ENCODE measurements around the gene FHOD3. TPM values are rescaled to one million over a fixed set of nuclear protein-coding genes. Genes with fewer than 3 reads are reported as not detected.
"Not testable (repeated sequence)": the region's sequence is repeated elsewhere in the genome, so short reads cannot be mapped to it uniquely, and the experiment has no call there.

The FHOD3 gene
- total RNA-seq, 1 experiment from 2014 or later = 10.6 TPM

GRCh38 chr18:36814994-36815393 is 517.5 kb downstream of the FHOD3 start:
- BruUV-seq (replicated peaks) = no TSS peak
- Histone ChIP-seq H3F3A (ENCODE audit: insufficient read depth, low read depth) (no peaks in the 10 kb centered on the region), H3K9me3 (ENCODE audit: insufficient read depth, low read depth) (no peaks in the 10 kb centered on the region), H4K20me1 (ENCODE audit: insufficient read depth) (no peaks in the 10 kb centered on the region), H3K4me2 (no peak overlapping the region), H2AFZ (no peak overlapping the region), H3K36me3 (ENCODE audit: low read depth) (no peaks in the 10 kb centered on the region), H3K4me3 (no peak overlapping the region), H3K79me2 (ENCODE audit: low read depth) (no peaks in the 10 kb centered on the region), H3K27me3 (ENCODE audit: insufficient read depth, low read depth) (no peaks in the 10 kb centered on the region), H3K9me2 (ENCODE audit: insufficient read depth) (no peaks in the 10 kb centered on the region), H3K27ac (no peak overlapping the region), H3K4me1 (replicated peaks; ENCODE audit: insufficient read depth) (no peaks in the 10 kb centered on the region)
- DNase-seq = no peak
- intact Hi-C loops (cut with micrococcal nuclease; ENCODE audit: unreplicated experiment) = no loop called here
- ChIA-PET POLR2A (ENCODE audit: unreplicated experiment) (no interaction called here), CTCF (no interaction called here)
- TF ChIP-seq EZH2 (IDR thresholded peaks at IDR 0.05; ENCODE audit: low read depth) (no peak), CTCF (conservative IDR thresholded peaks at IDR 0.05) (no peak)

- H3K4me1 ChIP-seq (replicated peaks; ENCODE audit: insufficient read depth); H3K27ac ChIP-seq; H3F3A ChIP-seq (ENCODE audit: insufficient read depth, low read depth); POLR2A ChIA-PET (ENCODE audit: unreplicated experiment); DNase-seq; BruUV-seq (replicated peaks); H3K79me2 ChIP-seq (ENCODE audit: low read depth); H3K27me3 ChIP-seq (ENCODE audit: insufficient read depth, low read depth); H4K20me1 ChIP-seq (ENCODE audit: insufficient read depth); intact Hi-C loops (cut with micrococcal nuclease; ENCODE audit: unreplicated experiment); H3K4me3 ChIP-seq; H3K36me3 ChIP-seq (ENCODE audit: low read depth); H3K4me2 ChIP-seq; H2AFZ ChIP-seq; CTCF ChIA-PET; H3K9me2 ChIP-seq (ENCODE audit: insufficient read depth); H3K9me3 ChIP-seq (ENCODE audit: insufficient read depth, low read depth): not testable (repeated sequence)
These were observed 518.6 kb downstream of the FHOD3 start for GRCh38 chr18:36816096-36816495.

DNA sequence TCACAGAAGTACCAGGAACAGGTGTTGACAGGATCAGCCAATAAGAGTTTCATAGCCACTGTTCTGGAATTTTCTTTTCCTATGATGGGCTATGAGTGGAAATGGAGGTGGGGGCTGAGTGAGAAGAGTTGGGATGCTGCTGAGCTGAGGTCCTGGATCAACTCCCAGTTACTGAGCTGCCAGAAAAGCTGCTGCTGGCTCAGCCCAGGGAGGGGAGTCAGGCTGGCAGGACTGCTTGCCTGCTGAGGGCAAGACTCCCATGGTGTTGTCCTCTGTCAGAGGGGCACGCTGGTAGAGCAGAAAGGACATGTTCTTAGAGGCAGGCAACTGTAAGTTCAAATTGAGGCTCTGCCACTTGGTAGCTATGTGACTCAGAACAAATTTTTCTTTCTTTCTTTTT is 519.5 kb downstream of the FHOD3 start:
- Histone ChIP-seq H3K4me2 (no peak overlapping the region), H3K4me1 (replicated peaks; ENCODE audit: insufficient read depth) (no peaks in the 10 kb centered on the region), H3K9me3 (ENCODE audit: insufficient read depth, low read depth) (no peaks in the 10 kb centered on the region), H3K4me3 (no peak overlapping the region), H3K9me2 (ENCODE audit: insufficient read depth) (no peaks in the 10 kb centered on the region), H3K36me3 (ENCODE audit: low read depth) (no peaks in the 10 kb centered on the region), H4K20me1 (ENCODE audit: insufficient read depth) (no peaks in the 10 kb centered on the region), H3F3A (ENCODE audit: insufficient read depth, low read depth) (no peaks in the 10 kb centered on the region), H3K27ac (no peak overlapping the region), H3K27me3 (ENCODE audit: insufficient read depth, low read depth) (no peaks in the 10 kb centered on the region), H2AFZ (no peak overlapping the region), H3K79me2 (ENCODE audit: low read depth) (no peaks in the 10 kb centered on the region)
- ChIA-PET POLR2A (ENCODE audit: unreplicated experiment) (no interaction called here), CTCF (no interaction called here)
- intact Hi-C loops (cut with micrococcal nuclease; ENCODE audit: unreplicated experiment) = no loop called here
- DNase-seq = no peak
- TF ChIP-seq CTCF (conservative IDR thresholded peaks at IDR 0.05) (no peak), EZH2 (IDR thresholded peaks at IDR 0.05; ENCODE audit: low read depth) (no peak)
- no TSS peak for BruUV-seq (replicated peaks)

GRCh38 chr18:36818652-36819051 is 521.1 kb downstream of the FHOD3 start:
- Histone ChIP-seq H3K9me2 (ENCODE audit: insufficient read depth) (no peaks in the 10 kb centered on the region), H3K4me3 (no peak overlapping the region), H3K4me1 (replicated peaks; ENCODE audit: insufficient read depth) (no peaks in the 10 kb centered on the region), H3K79me2 (ENCODE audit: low read depth) (no peaks in the 10 kb centered on the region), H3F3A (ENCODE audit: insufficient read depth, low read depth) (no peaks in the 10 kb centered on the region), H4K20me1 (ENCODE audit: insufficient read depth) (no peaks in the 10 kb centered on the region), H3K4me2 (no peak overlapping the region), H3K27me3 (ENCODE audit: insufficient read depth, low read depth) (no peaks in the 10 kb centered on the region), H2AFZ (no peak overlapping the region), H3K9me3 (ENCODE audit: insufficient read depth, low read depth) (no peaks in the 10 kb centered on the region), H3K27ac (no peak overlapping the region), H3K36me3 (ENCODE audit: low read depth) (no peaks in the 10 kb centered on the region)
- intact Hi-C loops (cut with micrococcal nuclease; ENCODE audit: unreplicated experiment) = no loop called here
- CTCF ChIA-PET = no interaction called here
- TF ChIP-seq CTCF (conservative IDR thresholded peaks at IDR 0.05) (no peak), EZH2 (IDR thresholded peaks at IDR 0.05; ENCODE audit: low read depth) (no peak)
- POLR2A ChIA-PET (ENCODE audit: unreplicated experiment) = no interaction called here
- DNase-seq = no peak
- BruUV-seq (replicated peaks) = no TSS peak

Measured in PC-9 (cell line).